ENCODE measurements around the gene AFMID. TPM values are rescaled to one million over a fixed set of nuclear protein-coding genes. Genes with fewer than 3 reads are reported as not detected.

AFMID gene
- total and polyA plus RNA-seq, 2 of the 13 experiments (the other 11 are each of a cell fraction or from before 2014, with no cell fraction given): 249 to 270 TPM

- TF ChIP-seq, protein P1, sequence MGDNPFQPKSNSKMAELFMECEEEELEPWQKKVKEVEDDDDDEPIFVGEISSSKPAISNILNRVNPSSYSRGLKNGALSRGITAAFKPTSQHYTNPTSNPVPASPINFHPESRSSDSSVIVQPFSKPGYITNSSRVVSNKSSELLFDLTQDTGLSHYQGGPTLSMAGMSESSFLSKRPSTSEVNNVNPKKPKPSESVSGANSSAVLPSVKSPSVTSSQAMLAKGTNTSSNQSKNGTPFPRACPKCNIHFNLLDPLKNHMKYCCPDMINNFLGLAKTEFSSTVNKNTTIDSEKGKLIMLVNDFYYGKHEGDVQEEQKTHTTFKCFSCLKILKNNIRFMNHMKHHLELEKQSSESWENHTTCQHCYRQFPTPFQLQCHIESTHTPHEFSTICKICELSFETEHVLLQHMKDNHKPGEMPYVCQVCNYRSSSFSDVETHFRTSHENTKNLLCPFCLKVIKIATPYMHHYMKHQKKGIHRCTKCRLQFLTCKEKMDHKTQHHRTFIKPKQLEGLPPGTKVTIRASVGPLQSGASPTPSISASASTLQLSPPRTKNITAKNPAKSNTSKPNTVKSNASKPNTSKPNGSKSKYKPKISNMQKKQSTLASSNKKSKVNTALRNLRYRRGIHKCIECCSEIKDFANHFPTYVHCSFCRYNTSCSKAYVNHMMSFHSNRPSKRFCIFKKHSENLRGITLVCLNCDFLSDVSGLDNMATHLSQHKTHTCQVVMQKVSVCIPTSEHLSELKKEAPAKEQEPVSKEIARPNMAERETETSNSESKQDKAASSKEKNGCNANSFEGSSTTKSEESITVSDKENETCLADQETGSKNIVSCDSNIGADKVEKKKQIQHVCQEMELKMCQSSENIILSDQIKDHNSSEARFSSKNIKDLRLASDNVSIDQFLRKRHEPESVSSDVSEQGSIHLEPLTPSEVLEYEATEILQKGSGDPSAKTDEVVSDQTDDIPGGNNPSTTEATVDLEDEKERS (CRISPR knock-in tag; IDR thresholded peaks at IDR 0.05): peak; percentile 26; the same call in 1 of the 2 replicates
- no peak for TF ChIP-seq ZBTB7B (CRISPR knock-in tag; IDR thresholded peaks at IDR 0.05)
- peak; percentile 55; the same call in 1 of the 2 replicates for TF ChIP-seq ZNF788 (CRISPR knock-in tag; IDR thresholded peaks at IDR 0.05; ENCODE audit: borderline replicate concordance)
- no peak for TF ChIP-seq EZH2 (conservative IDR thresholded peaks at IDR 0.05; ENCODE audit: low read depth, low read length)
- no peak for TF ChIP-seq ZSCAN12 (CRISPR knock-in tag; IDR thresholded peaks at IDR 0.05)
- no peak for TF ChIP-seq ATF3 (CRISPR knock-in tag; IDR thresholded peaks at IDR 0.05)
- no peak for TF ChIP-seq THAP7 (CRISPR knock-in tag; IDR thresholded peaks at IDR 0.05)
- peak; percentile 90 for TF ChIP-seq CHD4 (IDR thresholded peaks at IDR 0.05; ENCODE audit: borderline replicate concordance, low read length)
- TF ChIP-seq, protein P2, sequence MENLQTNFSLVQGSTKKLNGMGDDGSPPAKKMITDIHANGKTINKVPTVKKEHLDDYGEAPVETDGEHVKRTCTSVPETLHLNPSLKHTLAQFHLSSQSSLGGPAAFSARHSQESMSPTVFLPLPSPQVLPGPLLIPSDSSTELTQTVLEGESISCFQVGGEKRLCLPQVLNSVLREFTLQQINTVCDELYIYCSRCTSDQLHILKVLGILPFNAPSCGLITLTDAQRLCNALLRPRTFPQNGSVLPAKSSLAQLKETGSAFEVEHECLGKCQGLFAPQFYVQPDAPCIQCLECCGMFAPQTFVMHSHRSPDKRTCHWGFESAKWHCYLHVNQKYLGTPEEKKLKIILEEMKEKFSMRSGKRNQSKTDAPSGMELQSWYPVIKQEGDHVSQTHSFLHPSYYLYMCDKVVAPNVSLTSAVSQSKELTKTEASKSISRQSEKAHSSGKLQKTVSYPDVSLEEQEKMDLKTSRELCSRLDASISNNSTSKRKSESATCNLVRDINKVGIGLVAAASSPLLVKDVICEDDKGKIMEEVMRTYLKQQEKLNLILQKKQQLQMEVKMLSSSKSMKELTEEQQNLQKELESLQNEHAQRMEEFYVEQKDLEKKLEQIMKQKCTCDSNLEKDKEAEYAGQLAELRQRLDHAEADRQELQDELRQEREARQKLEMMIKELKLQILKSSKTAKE (CRISPR knock-in tag; IDR thresholded peaks at IDR 0.05; ENCODE audit: borderline replicate concordance): peak; percentile 45; the same call in 1 of the 2 replicates
- no peak for TF ChIP-seq ATF5 (CRISPR knock-in tag; IDR thresholded peaks at IDR 0.05; ENCODE audit: low read depth)
- no peak for TF ChIP-seq RBFOX2 (IDR thresholded peaks at IDR 0.05; ENCODE audit: low read depth, low read length)
- TF ChIP-seq, protein P3, sequence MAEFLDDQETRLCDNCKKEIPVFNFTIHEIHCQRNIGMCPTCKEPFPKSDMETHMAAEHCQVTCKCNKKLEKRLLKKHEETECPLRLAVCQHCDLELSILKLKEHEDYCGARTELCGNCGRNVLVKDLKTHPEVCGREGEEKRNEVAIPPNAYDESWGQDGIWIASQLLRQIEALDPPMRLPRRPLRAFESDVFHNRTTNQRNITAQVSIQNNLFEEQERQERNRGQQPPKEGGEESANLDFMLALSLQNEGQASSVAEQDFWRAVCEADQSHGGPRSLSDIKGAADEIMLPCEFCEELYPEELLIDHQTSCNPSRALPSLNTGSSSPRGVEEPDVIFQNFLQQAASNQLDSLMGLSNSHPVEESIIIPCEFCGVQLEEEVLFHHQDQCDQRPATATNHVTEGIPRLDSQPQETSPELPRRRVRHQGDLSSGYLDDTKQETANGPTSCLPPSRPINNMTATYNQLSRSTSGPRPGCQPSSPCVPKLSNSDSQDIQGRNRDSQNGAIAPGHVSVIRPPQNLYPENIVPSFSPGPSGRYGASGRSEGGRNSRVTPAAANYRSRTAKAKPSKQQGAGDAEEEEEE (CRISPR knock-in tag; IDR thresholded peaks at IDR 0.05; ENCODE audit: borderline replicate concordance): no peak
- no peak for TF ChIP-seq ZNF713 (CRISPR knock-in tag; IDR thresholded peaks at IDR 0.05)
- no peak for TF ChIP-seq DDIT3 (CRISPR knock-in tag; IDR thresholded peaks at IDR 0.05)
- peak; percentile 30; the same call in 1 of the 2 replicates for TF ChIP-seq NRL (CRISPR knock-in tag; IDR thresholded peaks at IDR 0.05; ENCODE audit: borderline replicate concordance)
These were observed 49.6 kb upstream of the AFMID start (continued) for GRCh38 chr17:78137392-78138203.

All from HepG2 (cell line).